Ecto neural progenitor cell (in vitro differentiated cells): ENCODE measurements around the gene SLC30A7.
"Not testable (repeated sequence)": the region's sequence is repeated elsewhere in the genome, so short reads cannot be mapped to it uniquely, and the experiment has no call there.

Experiments
- DNase-seq: peaks from one replicate; pipeline ENCODE4 v3.0.0-alpha.2; 2018; ENCODE audit warnings: low spot score

The SLC30A7 gene

GRCh38 chr1:100891380-100891779 lies 4.5 kb upstream of the SLC30A7 start:
- DNase-seq = no peak

DNA sequence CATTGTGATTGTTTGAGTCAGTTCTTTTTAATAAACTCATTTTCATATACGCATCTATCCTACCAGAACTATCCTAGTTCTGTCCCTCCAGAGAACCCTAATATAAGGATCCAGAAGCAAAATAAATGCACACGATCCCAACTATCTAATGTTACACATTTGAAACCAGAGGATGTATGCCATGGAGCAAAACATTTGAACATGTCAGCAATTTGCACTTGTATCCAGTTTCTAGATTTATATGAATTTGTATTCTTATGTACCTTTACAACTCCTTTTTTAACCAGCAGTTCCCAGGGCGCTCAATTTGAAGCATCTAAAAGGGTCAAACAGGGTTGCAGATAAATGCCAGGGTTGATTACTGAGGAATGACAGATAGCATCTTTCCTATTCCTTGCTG lies 3.3 kb upstream of the SLC30A7 start:
- no peak for DNase-seq

GRCh38 chr1:100893718-100894117 lies 2.2 kb upstream of the SLC30A7 start:
- no peak for DNase-seq

DNA sequence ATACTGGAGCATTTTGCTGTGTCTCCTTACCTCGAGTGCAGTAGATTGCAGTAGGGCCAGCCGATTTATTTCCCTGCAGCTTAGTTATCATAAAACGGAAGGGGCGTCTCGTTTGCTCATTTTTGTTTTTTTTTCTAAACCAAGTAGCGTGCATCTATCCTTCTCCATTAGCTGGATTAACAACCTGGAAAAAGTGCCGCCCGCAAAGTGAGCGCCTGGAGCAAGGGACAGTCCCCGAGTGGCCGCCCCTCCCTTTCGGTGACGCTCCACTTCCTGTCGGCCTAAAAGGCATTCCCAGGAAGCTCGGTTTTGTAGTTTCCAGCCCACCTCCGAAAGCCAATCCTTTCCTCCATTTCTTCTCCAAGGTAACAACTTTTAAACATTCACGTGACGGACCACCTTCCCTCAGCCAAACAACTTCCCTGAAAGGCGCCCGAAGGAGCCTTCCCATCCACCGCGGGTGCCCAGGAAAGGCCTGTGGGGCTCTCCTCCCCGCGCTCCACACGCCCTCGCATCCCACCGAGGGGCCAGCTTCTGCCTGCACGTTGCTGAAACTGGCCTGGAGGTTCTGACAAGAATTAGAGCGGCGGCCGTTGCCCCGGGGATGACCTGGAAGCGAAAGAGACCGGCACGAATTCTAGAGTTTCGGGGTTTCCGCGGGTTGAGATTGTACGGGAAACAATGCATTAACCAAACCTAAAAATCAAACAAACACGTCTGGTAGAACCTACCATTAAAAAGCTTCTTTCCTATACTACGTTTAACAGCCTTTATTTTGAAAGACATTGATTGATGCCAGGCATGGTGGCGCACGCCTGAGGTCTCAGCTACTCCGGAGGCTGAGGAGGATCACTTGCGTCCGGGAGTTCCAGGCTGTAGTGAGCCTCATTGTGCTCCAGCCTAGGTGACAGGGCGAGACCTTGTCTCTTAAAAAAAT lies 1.0 kb upstream of the SLC30A7 start, which contains the start of gene EXTL2:
EXTL2 (minus strand) TSS at position 240 of the 937 bp plus-strand sequence. CDS start 6,085 bp downstream, outside the sequence.
- peak; percentile 87 for DNase-seq

- DNase-seq = no peak
These were observed 642 bp downstream of the SLC30A7 start for GRCh38 chr1:100896481-100896982.

- no peak for DNase-seq
These were observed 6.5 kb downstream of the SLC30A7 start for GRCh38 chr1:100902365-100902764.

DNA sequence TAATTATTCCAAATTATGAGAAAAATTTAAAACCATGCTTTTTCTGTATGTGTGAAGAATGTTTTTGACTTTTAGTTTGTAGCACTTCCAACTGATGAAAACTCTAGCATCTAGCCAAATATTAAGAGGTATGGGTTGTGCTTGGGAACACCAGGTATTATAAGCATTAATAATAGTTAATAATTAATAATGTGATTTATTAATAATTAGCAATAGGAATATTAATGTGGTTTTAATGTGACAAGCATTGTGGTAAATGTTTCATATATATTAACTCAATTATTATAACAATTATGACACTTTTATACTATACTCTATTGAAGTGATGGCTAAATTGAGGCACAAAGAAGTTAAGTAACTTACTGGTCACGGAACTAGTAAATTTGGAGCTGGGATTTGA lies 7.9 kb downstream of the SLC30A7 start:
- DNase-seq = no peak

DNA sequence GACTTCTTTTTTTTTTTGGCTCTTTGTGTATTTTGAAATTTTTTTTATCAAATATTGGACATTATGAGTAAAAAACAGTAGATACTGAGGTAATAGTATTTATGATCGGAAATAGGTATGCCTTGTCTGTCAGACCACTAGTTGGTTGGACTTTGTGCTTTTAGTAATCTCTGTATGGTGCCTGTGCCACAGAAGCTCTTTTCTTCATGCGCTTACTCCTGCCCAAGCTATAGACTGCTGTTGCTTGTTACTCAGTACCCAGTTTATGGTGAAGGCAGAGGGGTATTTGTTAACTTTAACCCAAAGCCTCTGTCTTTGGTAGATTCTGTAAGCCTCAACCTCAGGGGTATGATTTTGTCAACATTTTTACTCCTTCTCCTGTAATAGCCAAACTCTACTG lies 8.6 kb downstream of the SLC30A7 start:
- DNase-seq = no peak

GRCh38 chr1:100905181-100905580 lies 9.3 kb downstream of the SLC30A7 start:
- DNase-seq = no peak

DNA sequence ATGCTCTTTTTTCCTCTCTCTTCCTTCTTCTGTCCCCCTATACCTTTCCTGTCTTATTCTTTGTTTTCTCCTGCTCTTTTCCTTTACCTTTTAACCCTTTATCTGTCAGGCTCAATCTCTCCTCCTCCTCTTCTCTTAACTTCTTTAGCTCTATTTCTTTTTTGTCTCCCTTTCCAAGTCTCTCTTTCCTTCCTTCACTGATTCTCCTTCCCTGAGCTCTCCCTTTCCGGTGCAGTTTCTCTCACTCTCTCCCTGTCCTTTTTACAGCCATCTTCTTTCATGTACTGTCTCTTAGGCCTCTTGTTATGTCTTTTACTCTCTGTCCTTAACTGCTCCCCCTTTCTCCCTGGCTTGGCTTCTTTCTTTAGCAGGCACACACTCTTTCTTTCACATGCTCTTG lies 12.0 kb downstream of the SLC30A7 start:
- DNase-seq = no peak

DNA sequence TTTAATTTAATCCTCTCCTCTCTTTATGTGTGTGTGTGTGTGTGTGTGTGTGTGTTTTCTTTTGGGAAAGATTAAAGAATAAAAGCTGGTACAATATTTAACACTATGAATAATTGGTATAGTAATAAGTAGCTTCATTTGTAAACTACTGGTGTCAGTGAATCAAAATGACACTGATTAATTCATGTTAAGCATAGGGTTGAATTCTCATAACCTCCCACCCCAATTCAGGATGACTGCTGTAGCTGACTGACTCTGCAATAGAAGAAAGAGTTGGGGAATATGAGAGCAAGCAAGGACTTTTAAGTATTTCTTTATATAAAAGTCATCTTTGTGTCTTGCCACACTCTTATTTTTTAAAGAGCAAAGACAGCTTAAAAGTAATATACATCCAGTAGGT lies 13.1 kb downstream of the SLC30A7 start:
- DNase-seq = no peak

- no peak for DNase-seq
These were observed 16.1 kb downstream of the SLC30A7 start for GRCh38 chr1:100912019-100912418.

- DNase-seq = no peak
These were observed 25.3 kb downstream of the SLC30A7 start for GRCh38 chr1:100921110-100921706.

- DNase-seq = no peak
These were observed 28.3 kb downstream of the SLC30A7 start for GRCh38 chr1:100924212-100924611.

DNA sequence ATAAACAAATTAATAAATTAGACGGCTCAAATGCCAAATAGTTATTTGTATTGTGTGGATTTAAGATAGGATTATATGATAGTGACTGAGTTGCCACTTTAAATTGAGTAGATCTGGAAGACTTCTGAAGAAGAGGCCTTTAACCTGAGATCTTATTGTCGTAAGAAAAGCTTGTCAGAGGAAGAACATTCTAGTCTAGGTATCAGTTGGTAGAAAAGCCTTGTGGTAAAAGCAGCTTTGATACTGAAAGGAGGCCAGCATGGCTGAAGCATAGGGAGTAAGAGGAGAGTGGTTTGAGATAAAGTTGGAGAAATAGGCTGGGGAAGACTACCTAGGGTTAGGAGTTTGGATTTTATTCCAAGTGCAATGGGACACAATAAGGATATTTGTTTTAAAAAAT lies 29.1 kb downstream of the SLC30A7 start:
- no peak for DNase-seq

DNA sequence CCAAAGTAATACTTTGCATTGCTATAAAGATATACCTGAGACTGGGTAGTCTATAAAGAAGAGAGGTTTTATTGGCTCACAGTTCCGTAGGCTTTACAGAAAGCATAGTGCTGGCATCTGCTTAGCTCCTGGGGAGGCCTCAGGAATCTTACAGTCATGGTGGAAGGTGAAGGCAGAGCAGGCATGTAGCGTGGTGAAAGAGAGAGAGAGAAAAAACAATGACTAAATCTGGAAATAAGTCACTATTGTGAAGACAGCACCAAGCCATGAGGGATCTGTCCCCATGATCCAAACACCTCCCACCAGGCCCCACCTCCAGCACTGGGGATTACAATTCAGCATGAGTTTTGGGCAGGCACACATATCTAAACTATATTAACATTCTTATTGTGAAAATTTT lies 30.4 kb downstream of the SLC30A7 start:
- no peak for DNase-seq

- DNase-seq = no peak
These were observed 31.4 kb downstream of the SLC30A7 start for GRCh38 chr1:100927276-100927675.

GRCh38 chr1:100928128-100928527 lies 32.2 kb downstream of the SLC30A7 start:
- DNase-seq = no peak

GRCh38 chr1:100930494-100930893 lies 34.6 kb downstream of the SLC30A7 start:
- DNase-seq = no peak

GRCh38 chr1:100931716-100932115 lies 35.8 kb downstream of the SLC30A7 start:
- no peak for DNase-seq

DNA sequence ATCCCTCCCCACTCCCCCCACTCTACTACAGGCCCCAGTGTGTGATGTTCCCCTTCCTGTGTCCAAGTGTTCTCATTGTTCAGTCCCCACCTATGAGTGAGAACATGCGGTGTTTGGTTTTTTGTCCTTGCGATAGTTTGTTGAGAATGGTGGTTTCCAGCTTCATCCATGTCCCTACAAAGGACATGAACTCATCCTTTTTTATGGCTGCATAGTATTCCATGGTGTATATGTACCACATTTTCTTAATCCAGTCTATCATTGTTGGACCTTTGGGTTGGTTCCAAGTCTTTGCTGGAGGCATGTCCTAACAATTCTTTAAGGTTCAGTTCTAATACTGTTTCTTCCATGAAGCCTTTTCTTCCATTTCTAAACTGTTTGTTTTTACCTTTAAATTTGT lies 37.7 kb downstream of the SLC30A7 start:
- DNase-seq = not testable (repeated sequence)

DNA sequence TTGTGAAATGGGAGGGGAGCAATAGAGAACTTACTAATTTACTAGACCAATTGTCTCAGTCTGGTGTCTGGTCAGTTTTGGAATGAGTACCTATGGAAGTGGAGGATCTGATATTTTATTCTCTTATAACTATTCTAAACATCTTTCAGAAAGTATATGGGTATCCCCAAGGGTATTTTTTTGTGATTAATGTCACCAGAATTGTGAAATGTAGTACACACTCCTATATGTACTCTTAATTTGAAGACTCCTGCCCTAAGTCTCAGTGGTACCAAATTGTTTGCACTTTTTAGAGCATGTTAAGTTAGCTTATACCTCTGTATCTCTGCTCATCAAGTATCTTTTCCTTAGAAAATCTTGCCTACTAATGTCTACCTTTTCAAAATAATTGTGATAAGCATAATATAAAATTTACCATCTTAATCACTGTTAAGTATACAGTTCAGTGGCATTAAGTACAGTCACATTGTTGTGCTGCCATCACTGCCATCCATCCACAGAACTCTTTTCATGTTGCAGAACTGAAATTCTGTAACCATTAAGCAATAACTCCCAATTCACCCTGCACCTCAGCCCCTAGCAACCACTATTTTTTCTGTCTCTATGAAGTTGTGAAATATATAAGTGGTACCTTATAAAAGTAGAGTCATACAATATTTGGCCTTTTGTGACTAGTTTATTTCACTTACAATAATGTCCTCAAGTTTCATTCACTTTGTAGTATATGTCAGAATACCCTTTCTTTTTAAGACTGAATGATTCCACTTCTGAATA lies 40.5 kb downstream of the SLC30A7 start:
- DNase-seq = no peak
